ENCODE measurements around the gene PEF1. TPM values are rescaled to one million over a fixed set of nuclear protein-coding genes. Genes with fewer than 3 reads are reported as not detected.

The PEF1 gene
- polyA plus RNA-seq, 3 donors = 77.6 to 82.8 (median 79.4) TPM

DNA sequence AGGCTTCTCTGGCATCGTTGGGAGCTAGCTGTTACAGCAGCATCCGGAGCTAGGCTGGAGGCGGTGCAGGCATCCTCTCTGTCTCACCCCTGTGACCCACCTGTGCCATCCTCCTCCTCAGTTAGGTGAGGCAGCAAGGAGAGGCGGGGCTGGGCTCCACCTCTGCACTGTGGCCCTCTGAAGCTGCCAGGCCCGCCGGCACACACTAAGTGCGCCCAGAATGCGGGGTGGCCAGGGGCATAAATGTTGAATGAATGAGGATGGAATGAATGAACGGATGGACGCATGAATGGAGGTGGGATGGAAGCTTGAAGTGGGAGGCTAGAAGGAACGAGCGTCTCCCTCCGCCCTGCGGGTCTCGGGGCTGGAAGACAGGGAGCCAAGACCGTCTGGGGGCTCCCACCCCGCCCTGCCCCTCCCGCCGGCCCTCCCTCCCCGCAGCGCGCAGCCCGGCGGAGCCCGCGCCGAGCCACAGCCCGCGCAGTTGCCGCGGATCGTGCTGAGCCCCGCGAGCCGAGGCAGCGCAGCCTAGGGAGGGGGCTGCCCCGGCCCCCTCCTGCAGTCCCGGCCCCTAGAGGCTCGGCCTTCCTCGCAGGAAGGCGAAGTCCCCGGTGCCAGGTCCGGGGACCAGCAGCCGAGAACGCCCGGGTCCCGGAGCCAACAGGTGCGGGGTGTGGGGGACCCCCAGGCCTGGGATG, 27.3 kb downstream of the PEF1 start, which contains the start of gene HCRTR1:
TSS of gene HCRTR1 (plus strand) at position 472 of the 698 bp plus-strand sequence. CDS start 1,504 bp downstream, outside the sequence.
- no peak for DNase-seq (ENCODE audit: low read depth in 3 of 3, low spot score in 2 of 3)

DNA sequence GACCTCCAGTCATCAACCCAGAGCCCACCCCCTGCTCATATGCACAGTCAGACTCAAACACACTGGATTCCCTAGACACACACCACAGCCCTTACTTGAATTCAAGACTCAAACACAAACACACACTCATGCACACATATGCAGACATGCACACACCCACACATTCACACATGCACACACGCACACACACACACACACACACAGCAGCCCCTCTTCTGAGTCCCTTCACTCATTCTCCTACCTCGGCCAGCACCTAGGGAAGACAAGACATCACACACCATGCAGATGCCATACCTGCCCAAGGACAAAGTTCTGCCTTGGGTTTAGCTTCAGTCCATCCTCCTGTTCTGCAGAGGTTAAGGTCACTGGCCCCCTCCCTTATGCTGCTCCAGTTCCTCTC, 28.7 kb downstream of the PEF1 start:
- DNase-seq (ENCODE audit: low read depth in 3 of 3, low spot score in 2 of 3) = no peak

DNA sequence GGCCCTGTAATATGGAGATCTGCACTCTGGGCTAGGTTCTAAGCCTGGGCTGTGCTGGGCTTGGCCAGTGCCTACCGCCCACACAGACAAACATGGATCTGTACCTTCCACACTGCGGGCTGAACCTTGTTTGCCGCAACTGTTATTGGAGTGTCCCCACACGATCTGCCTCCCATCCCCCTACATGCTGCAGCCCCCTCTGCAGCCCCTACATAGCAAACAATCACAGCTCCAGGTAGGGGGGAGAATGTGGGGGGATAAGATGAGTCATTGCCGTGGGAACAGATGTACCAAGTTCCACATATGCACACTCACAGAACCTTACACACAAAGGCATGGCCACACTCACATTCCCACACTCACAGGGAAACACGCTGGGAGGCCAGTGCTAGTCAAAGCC, 29.3 kb downstream of the PEF1 start:
- no peak for DNase-seq (ENCODE audit: low read depth in 3 of 3, low spot score in 2 of 3)

DNA sequence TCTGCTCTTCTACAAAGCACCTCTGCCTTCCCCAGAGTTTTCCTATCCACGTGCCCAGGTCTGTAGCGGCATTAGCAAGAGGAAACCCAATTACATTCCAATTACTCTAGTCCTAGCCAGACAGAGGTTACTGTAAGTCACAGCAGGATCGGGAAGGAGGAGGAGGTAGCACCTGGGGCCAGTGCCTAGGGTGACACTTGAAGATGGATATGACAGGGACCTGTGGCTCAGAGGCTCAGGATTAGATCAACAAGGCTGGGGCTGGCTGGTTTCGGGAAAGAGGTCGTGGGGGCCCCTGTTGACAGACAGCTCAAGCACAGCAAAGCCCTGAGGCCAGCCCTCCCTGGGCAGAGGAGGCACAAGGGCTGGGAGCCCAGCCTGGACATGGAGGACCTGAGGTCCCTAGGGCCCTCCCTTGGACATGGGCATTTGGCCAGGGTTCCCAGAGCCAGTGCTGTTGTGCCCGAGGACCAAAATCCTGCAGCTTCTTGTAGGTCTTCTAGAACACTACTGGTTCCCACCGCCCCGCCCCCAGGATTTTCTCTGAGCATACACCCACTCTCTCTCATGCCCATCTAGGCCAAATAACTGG, 30.2 kb downstream of the PEF1 start:
- DNase-seq (ENCODE audit: low read depth in 3 of 3, low spot score in 2 of 3) = no peak

DNA sequence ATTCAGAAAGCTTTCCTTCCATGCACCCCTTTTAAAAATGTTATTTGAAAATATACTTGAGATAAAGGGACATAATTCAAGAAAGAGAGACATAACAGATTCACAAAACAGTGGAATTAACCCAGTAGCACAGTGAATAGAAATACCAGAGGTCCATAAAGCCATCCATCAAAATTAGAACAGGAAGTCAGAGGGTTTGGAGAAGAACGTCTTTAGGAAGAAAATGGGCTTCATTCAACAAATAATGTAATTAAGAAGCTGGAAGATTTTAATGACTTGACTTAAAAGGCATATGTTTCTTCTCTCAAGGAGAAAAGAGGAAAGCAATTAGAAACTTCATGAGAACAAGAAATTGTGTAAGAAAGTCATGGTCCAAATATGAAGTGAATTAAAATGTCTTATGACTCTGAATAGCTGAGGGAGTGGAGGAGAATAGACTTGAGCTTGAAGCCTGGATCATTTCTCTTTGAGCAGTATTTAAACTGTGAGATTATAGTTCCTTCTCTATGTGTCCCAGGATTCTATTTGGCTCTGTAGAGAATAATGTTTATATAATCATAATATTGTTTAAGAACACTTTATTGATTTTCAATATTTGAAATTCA, 35.1 kb downstream of the PEF1 start:
- DNase-seq (ENCODE audit: low read depth in 3 of 3, low spot score in 2 of 3) = peak in 2 of 3 donors; percentile 34 to 40

DNA sequence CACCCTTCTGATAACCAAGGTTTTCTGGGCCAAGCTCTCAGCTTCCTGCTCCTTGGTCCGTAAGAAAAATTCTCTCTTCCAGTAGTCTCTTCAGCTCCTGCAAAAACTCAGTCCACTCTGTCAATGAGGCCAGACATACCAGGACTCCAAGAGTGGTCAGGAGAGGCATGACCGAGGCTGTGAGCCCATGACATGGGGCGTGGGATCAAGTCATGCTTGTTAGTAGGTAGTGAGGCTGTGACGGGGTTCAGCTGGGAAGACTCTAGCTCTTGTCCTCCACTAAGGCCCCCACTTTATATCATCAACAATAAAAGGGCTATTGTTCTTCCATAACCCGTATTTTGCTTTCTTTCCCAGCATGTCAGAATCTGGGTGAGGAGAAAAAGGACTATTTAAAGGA, 37.3 kb downstream of the PEF1 start:
- DNase-seq (ENCODE audit: low read depth in 3 of 3, low spot score in 2 of 3) = no peak

DNA sequence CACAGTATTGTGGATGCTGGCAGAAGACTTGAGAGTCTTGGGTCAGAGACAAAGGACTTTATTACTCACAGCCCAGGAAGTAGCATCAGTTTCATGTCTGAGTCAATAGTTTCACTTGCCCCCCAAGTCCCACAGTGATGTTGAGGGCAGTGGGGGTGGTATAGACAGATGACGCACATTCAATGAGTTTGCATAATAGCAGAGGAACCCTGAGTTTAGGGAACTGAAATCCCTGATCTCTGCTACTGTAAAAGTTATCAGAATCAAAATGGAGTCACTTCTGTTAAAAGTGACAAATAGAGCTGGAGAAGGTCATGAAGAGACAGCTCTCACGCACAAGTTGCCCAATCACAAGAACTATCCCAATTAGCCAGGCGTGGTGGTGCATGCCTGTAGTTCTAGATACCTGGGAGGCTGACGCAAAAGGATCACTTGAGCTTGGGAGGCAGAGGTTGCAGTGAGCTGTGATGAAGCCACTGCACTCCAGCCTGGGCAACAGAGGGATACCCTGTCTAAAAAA, 38.7 kb downstream of the PEF1 start:
- DNase-seq (ENCODE audit: low read depth in 3 of 3, low spot score in 2 of 3) = no peak

DNA sequence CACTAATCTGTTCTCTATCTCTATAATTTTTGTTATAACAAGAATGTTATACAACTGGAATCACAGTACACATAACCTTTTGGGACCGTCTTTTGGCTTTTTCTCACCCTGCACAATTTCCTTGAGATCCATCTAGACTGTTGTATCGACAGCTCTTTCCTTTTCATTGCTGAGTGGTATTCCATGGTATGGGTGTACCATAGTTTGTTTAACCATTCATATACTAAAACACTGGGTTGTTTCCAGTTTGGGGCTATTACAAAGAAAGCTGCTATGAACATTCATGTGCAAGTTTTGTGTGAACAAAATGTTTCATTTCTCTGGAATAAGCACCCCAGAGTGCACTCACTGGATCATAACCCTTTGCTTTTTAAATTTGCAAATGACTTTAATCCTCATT, 42.6 kb downstream of the PEF1 start:
- DNase-seq (ENCODE audit: low read depth in 3 of 3, low spot score in 2 of 3) = no peak

DNA sequence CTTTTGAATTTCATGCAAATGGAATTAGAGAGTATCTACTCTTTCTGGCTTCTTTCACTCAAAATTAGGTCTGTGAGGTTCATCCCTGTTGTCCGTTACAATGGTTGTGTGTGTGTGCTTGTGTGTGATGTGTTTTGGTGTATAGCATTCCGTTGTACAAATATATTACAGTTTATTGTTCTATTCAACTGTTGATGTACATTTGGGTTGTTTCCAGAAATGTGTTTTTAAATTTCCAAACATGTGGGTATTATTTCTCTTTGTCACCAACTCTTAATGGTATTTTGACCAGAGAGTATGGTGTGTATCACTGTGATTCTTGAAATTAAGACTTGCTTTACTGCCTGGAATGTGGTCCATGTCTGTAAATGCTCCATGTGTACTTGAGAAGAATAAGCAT, 44.0 kb downstream of the PEF1 start:
- no peak for DNase-seq (ENCODE audit: low read depth in 3 of 3, low spot score in 2 of 3)

DNA sequence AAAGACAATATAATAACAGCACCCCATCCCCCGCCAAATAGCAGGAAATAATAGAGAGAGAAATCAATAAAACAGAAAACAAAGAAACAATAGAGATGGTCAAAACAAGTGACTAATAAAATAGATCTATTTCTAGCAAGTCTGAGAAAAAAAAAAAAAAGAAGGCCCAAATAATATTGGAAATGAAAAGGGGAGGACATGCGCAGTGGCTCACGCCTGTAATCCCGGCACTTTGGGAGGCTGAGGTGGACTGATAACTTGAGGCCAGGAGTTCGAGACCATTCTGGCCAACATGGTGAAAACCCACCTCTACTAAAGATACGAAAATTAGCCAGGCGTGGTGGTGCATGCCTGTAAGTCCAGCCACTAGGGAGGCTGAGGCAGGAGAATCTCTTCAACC, 45.7 kb downstream of the PEF1 start:
- no peak for DNase-seq (ENCODE audit: low read depth in 3 of 3, low spot score in 2 of 3)

DNA sequence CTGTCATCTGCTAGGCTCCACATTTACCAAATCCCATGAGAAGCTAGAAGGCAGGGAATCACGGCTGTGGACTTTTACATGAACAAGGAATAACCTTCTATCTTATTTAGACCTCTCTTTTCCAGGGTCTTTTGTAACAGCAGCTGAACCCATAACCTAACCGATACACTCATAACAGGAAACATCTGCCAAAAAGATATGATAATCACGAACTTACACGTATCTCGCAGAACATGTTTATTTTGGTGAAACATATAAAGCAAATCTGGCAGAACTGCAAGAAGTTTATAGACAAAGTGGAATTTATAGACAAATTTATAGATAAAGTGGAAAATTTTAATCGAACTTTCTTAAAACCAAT, 48.0 kb downstream of the PEF1 start:
- no peak for DNase-seq (ENCODE audit: low read depth in 3 of 3, low spot score in 2 of 3)

DNA sequence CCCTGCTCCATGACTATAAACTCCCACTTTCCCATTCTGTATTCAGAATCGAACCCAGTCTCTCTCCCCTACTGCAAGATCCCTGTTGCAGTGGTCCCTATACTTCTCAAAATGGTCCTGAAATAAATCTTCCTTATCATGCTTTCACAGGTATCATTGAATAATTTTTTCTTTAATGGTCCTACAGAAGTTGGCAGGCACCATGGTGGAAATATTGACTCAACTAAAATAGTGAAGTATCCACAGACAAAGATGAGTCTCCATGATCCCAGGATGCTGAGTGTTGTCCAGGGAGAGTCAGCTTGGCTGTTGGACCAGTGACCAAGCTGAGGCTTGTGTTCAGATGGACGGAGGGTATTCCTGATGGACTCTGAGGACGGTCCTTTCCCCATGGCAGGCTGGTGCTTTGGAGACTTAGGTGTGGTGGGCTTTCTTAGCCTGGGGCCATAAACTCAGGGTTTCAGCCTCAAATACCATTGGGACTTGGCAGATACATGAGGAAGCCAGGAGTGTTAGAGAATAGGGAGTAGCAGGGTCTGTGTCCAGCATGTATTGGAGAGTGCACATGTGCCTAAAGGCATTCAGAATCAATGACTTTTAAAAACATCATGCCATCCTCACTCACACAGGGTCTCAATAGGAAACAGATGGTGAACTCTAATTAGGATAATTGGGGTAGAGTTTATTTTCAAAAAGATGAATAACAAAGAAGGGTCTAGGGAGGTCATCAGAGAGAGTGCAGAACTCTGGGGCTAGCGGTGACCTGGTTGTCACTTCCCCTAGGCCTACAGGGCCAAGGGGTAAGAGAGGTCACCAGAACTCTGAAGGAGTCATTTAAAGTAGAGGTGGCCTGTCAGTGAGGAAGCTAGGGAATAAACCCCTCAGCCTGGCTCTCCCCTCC, 48.6 kb downstream of the PEF1 start:
- no peak for DNase-seq (ENCODE audit: low read depth in 3 of 3, low spot score in 2 of 3)

DNA sequence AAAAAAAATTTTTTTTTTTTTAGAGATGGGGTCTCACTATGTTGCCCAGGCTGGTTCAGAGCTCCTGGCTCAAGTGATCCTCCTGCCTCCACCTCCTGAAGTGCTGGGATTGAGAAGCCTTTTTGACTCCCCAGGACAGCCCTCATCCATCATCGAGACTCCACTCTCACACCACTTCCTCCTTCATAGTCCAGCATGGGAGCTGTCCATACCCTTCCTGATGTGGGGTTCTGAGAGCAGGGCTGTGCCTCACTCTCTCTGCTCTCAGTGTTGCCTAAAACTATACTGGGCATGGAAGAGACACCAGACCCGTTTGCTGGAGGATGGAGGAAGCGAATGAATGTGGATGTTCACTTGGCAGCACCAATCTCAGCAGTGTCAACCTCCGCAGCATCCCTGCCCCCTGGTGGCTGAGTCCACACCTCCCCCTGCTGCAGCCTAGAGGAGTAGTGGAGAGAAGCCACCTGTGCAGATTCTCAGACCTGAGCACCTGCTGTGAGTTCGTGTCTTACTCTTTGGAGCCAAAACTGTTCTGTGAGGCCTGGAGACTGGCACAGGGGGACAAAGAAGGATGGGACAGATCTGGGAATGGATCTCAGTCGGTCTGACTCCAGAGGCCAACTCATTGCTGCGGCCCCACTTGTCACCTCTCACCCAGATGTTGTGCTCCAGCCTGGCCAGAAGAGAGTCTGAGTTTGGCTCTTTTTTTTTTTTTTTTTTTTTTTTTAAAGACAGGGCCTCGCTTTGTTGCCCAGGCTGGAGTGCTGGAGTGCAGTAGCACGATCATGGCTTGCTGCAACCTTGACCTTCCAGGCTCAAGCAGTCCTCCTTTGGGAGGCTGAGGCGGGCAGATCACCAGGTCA, 50.7 kb downstream of the PEF1 start:
- DNase-seq (ENCODE audit: low read depth in 3 of 3, low spot score in 2 of 3) = no peak

DNA sequence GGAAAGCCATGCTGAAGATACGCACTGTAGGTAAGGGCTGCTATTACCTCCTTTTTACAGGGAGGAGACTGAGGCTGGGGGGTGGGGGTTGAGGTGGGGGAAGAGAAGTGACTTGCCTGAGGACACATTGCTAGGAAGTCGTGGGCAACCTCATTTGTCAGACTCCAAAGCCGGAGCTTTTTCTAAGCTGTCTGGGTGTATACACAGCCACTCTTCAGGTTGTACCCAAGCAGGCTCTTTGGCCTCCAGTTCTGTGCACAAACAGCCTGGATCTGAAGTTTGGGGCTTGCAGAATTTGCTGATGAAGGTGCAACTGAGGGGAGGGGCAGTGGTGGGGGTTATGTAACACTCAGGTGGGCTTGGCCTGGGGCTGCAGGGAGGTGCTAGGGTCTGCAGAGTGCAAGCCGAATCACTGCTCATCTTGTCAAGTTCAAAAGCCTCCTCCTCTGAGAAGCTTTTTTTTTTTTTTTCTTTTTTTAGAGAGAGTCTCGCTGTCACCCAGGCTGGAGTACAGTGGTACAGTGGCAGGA, 51.5 kb downstream of the PEF1 start:
- no peak for DNase-seq (ENCODE audit: low read depth in 3 of 3, low spot score in 2 of 3)

DNA sequence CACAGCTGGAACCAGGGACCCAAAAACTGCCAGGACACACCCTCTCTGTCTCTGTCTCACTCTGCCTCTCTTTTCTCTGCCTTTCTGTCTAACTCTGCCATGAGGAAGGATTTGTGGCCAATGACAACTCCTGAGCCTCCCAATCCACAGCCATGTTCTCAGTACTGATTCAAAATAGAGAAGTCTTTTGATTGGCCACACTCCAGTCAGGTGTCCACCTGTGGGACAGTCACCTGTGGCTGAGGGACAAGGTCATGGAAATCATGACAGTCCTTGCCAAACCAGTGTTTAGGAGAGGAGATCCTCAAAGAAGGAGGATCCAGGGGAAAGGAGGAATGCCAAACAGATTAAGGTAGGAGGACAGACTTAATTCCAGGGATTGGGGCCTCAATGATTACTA, 52.5 kb downstream of the PEF1 start:
- DNase-seq (ENCODE audit: low read depth in 3 of 3, low spot score in 2 of 3) = no peak

DNA sequence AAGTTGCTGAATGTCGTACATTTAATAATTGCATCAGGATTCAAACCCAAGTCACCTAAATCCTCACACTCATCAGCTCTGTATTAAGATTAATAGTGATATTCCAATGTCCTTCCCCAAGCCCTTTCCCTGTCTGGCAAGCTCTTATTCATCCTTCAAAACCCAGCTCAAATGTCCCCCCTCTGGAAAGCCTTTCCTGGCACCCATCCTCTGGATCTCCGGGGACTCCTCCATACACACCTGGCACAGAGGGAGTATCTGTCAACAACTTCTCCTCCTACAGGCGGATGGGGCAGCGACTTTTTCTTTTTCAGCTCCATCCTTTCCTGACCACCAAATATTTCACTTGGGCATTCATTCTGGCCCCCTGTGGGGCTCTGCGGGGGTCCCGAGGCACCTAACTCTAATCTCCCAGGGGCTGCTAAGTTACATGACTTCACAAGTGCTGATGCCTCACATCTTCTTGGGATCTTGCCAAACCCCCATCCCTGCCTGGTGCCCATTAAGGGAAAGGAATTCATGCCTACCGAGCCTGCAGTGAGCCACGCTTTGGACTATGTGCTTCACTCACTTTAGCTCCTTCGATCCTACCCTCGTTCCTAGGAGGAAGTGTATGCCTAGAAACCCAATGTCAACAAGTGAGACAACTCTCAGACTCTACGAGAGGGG, 53.1 kb downstream of the PEF1 start:
- DNase-seq (ENCODE audit: low read depth in 3 of 3, low spot score in 2 of 3) = no peak

DNA sequence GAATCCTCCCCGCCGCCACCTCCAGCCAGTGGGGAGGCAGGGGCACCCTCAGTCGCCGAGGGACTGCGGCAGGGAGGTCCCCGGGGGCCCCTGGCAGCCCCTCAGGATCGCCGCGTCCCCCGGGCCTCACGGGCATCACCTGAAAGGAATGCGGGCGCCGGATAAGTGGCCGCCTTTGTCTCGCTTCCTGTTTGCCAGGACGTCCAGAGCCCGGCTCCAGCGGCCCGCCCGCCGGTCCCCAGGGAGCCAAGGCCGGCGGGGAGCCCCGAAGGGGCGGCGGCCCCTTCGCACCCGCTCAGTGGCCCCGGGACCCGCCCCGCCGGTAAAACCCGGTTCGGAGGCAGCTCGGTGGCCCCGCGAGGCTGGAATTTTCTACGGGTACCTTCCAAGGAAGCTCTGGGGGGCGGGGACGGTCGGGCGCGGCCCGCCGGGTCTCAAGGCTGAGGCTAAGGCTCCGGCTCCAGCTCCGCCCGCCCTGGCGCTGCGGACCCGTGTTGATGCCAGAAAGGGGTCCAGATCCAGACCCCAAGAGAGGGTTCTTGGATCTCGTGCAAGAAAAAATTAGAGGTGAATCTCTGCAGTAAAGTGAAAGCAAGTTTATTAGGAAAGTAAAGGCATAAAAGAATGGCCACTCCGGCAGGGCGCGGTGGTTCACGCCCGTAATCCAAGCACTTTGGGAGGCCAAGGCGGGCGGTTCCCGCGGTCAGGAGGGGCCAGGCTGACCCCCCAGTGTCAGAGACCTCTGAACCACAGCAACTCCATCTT, 55.7 kb downstream of the PEF1 start:
- DNase-seq (ENCODE audit: low read depth in 3 of 3, low spot score in 2 of 3) = no peak

DNA sequence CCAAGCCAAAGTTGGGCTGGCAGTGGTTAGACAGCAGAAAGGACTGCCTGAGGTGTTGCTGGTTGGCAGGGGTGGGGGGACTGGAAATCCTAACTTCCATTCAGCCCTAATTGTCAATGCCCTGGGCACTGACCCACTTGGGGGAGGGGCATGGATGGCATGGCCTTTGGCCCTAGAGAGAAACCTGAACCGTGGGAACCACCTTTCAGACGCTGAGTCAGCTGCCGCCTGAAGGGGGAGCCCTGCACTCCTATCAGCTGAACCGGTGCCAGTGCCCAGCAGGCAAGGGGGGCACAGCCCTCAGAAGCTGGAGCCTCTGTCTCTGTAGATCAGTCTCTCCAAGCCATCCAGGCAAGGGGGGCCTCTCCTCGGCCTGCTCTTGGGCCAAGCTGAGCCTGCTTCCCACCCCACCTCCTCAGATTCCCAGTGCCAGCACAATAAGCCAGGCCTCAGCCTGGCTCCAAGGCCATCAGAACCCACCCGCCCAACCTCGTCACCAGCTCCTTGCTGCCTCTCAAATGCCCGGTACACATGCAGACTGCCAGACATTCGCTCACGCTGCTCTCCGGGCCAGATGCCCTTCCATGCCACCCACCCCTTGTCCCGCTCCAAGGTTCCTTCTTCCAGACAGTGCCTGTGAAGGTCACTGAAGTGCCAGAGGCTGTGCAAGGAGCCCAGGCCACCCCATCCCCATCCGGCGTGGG, 56.8 kb downstream of the PEF1 start:
- DNase-seq (ENCODE audit: low read depth in 3 of 3, low spot score in 2 of 3) = no peak
